Trophoblast cell (in vitro differentiated cells and primary cell): ENCODE measurements around the gene BDKRB2.

Experiments
- DNase-seq, 2 donors: peaks; one replicate each; pipeline ENCODE4 v3.0.0-alpha.2; 2016
- H2AFZ ChIP-seq: 2 replicates; pipeline ENCODE4 v1.6.1; 2013; ENCODE audit warnings: low read length, moderate library complexity, mild to moderate bottlenecking; ENCODE audit not compliant: insufficient read depth, poor library complexity
- H2AK5ac ChIP-seq: 2 replicates; pipeline ENCODE4 v1.6.1; 2013; ENCODE audit warnings: mild to moderate bottlenecking, low read length
- H2BK120ac ChIP-seq: 2 replicates; pipeline ENCODE4 v1.6.1; 2013; ENCODE audit warnings: low read length, mild to moderate bottlenecking, moderate library complexity; ENCODE audit not compliant: insufficient read depth, poor library complexity
- H2BK12ac ChIP-seq: 2 replicates; pipeline ENCODE4 v1.6.1; 2013; ENCODE audit warnings: mild to moderate bottlenecking, low read length, moderate library complexity
- H2BK5ac ChIP-seq: 2 replicates; pipeline ENCODE4 v1.6.1; 2013; ENCODE audit warnings: low read length, low read depth, moderate library complexity, mild to moderate bottlenecking; ENCODE audit not compliant: poor library complexity
- H3K14ac ChIP-seq: 2 replicates; pipeline ENCODE4 v1.6.1; 2013; ENCODE audit warnings: mild to moderate bottlenecking, low read length
- H3K18ac ChIP-seq: 2 replicates; pipeline ENCODE4 v1.6.1; 2013; ENCODE audit warnings: mild to moderate bottlenecking, low read length
- H3K23ac ChIP-seq: 2 replicates; pipeline ENCODE4 v1.6.1; 2013; ENCODE audit warnings: low read length
- H3K27ac ChIP-seq: 2 replicates; pipeline ENCODE4 v1.5.1; 2013; ENCODE audit warnings: low read depth, mild to moderate bottlenecking, inconsistent platforms, low read length, moderate library complexity
- H3K27me3 ChIP-seq: 2 replicates; pipeline ENCODE4 v1.6.1; 2013; ENCODE audit warnings: inconsistent platforms, mild to moderate bottlenecking, low read length, moderate library complexity; ENCODE audit not compliant: insufficient read depth
- H3K36me3 ChIP-seq, 2 experiments: 1 replicate in 1 of 2; 2 replicates in 1 of 2; pipeline ENCODE4 v1.6.1; 2013; ENCODE audit warnings: low read length in 2 of 2, mild to moderate bottlenecking in 2 of 2, moderate library complexity in 1 of 2; ENCODE audit not compliant: insufficient read depth in 2 of 2, control insufficient read depth in 1 of 2
- H3K4ac ChIP-seq: 2 replicates; pipeline ENCODE4 v1.6.1; 2013; ENCODE audit warnings: low read depth, mild to moderate bottlenecking, low read length, moderate library complexity
- H3K4me1 ChIP-seq, 2 experiments: 1 replicate in 1 of 2; 2 replicates in 1 of 2; pipeline ENCODE4 v1.6.1; 2013; ENCODE audit warnings: low read length in 2 of 2, mild to moderate bottlenecking in 2 of 2, moderate library complexity in 1 of 2; ENCODE audit not compliant: insufficient read depth in 2 of 2, control insufficient read depth in 1 of 2
- H3K4me2 ChIP-seq: 2 replicates; pipeline ENCODE4 v1.6.1; 2013; ENCODE audit warnings: inconsistent platforms, mild to moderate bottlenecking, low read length, moderate library complexity
- H3K4me3 ChIP-seq: 2 replicates; pipeline ENCODE4 v1.5.1; 2013; ENCODE audit warnings: mild to moderate bottlenecking, low read depth, low read length, inconsistent platforms
- H3K79me1 ChIP-seq: one replicate; pipeline ENCODE4 v1.6.1; 2013; ENCODE audit warnings: low read length
- H3K79me2 ChIP-seq: 2 replicates; pipeline ENCODE4 v1.6.1; 2013; ENCODE audit warnings: low read length, mild to moderate bottlenecking; ENCODE audit not compliant: control insufficient read depth, insufficient read depth, poor library complexity
- H3K9ac ChIP-seq: 2 replicates; pipeline ENCODE4 v1.6.1; 2013; ENCODE audit warnings: mild to moderate bottlenecking, low read length
- H3K9me3 ChIP-seq: 2 replicates; pipeline ENCODE4 v1.6.1; 2013; ENCODE audit warnings: low read depth, mild to moderate bottlenecking, control low read depth, inconsistent platforms, low read length; ENCODE audit not compliant: insufficient read depth
- H4K12ac ChIP-seq: 2 replicates; pipeline ENCODE4 v1.6.1; 2013; ENCODE audit warnings: low read depth, mild to moderate bottlenecking, low read length, moderate library complexity
- H4K8ac ChIP-seq: 2 replicates; pipeline ENCODE4 v1.6.1; 2013; ENCODE audit warnings: low read depth, mild to moderate bottlenecking, low read length, moderate library complexity
- H4K91ac ChIP-seq: one replicate; pipeline ENCODE4 v1.6.1; 2013; ENCODE audit warnings: low read depth, mild to moderate bottlenecking, low read length, moderate library complexity
- WGBS: extraction: QIAGEN DNeasy Blood & Tissue Kit; methylation state at CpG from one replicate; pipeline ENCODE4 v1.1.7; 2013; ENCODE audit warnings: missing lambda C conversion rate; ENCODE audit not compliant: insufficient read length, insufficient coverage; ENCODE audit errors: extremely low coverage; 5-methylcytosine and 5-hydroxymethylcytosine counted together

BDKRB2 gene

GRCh38 chr14:96255501-96256366, 51.1 kb downstream of the BDKRB2 start, which contains the start of gene BDKRB1:
TSS of gene BDKRB1 (plus strand) at chr14:96256210. CDS start at chr14:96263683, 7,473 bp downstream.
- no peaks in the 10 kb centered on the region for H3K36me3 ChIP-seq
- peak within 1 kb of the TSS; percentile 71 for H3K14ac ChIP-seq
- H2AFZ ChIP-seq, result no peak within 1 kb of the TSS
- H3K23ac ChIP-seq, result no peak within 1 kb of the TSS
- peak within 1 kb of the TSS; percentile 95 for H2BK120ac ChIP-seq
- H3K9me3 ChIP-seq, result no peaks in the 10 kb centered on the region
- H2BK12ac ChIP-seq, result peak within 1 kb of the TSS; percentile 88
- no peak within 1 kb of the TSS for H3K9ac ChIP-seq
- peak within 1 kb of the TSS; percentile 64 for H3K18ac ChIP-seq
- no peaks in the 10 kb centered on the region for H3K27me3 ChIP-seq
- H3K27ac ChIP-seq, result peak within 1 kb of the TSS; percentile 55
- peak within 1 kb of the TSS; percentile 4 for H3K4ac ChIP-seq
- no peak within 1 kb of the TSS for H4K12ac ChIP-seq
- H2BK5ac ChIP-seq, result peak within 1 kb of the TSS; percentile 94
- no peak for DNase-seq
- H3K4me1 ChIP-seq, result peaks cover 26 to 28% of the 10 kb centered on the region in 2 experiments
- no CpG with 5 or more reads among the region's 12 CpGs for WGBS
- H4K8ac ChIP-seq, result peak within 1 kb of the TSS; percentile 40
- no peak within 1 kb of the TSS for H3K4me3 ChIP-seq
- peak within 1 kb of the TSS; percentile 99 for H4K91ac ChIP-seq
- peaks cover 37% of the 10 kb centered on the region for H3K79me1 ChIP-seq
- H3K79me2 ChIP-seq, result peaks cover 11% of the 10 kb centered on the region
- H3K4me2 ChIP-seq, result no peak within 1 kb of the TSS
- peak within 1 kb of the TSS; percentile 71 for H2AK5ac ChIP-seq

GRCh38 chr14:96256407-96256806, 51.8 kb downstream of the BDKRB2 start:
- H3K4me2 ChIP-seq, result no peak overlapping the region
- H3K9me3 ChIP-seq, result no peaks in the 10 kb centered on the region
- H4K8ac ChIP-seq, result no peak overlapping the region
- no peak overlapping the region for H3K27ac ChIP-seq
- H3K23ac ChIP-seq, result no peak overlapping the region
- H3K27me3 ChIP-seq, result no peaks in the 10 kb centered on the region
- no peak overlapping the region for H4K12ac ChIP-seq
- no peak for DNase-seq
- H3K4me3 ChIP-seq, result no peak overlapping the region
- H3K9ac ChIP-seq, result no peak overlapping the region
- H3K36me3 ChIP-seq, result no peaks in the 10 kb centered on the region
- H2AFZ ChIP-seq, result no peak overlapping the region
- no peak overlapping the region for H2BK12ac ChIP-seq
- H3K14ac ChIP-seq, result no peak overlapping the region
- no CpG with 5 or more reads among the region's 4 CpGs for WGBS
- no peak overlapping the region for H3K18ac ChIP-seq
- peaks cover 11% of the 10 kb centered on the region for H3K79me2 ChIP-seq
- peaks cover 35% of the 10 kb centered on the region for H3K79me1 ChIP-seq
- H3K4me1 ChIP-seq, result peaks cover 26 to 28% of the 10 kb centered on the region in 2 experiments
- no peak overlapping the region for H2BK120ac ChIP-seq
- no peak overlapping the region for H2AK5ac ChIP-seq
- H3K4ac ChIP-seq, result no peak overlapping the region
- no peak overlapping the region for H4K91ac ChIP-seq
- no peak overlapping the region for H2BK5ac ChIP-seq

- Histone ChIP-seq H3K36me3 (no peaks in the 10 kb centered on the region), H3K79me1 (peaks cover 30% of the 10 kb centered on the region), H3K79me2 (peaks cover 9% of the 10 kb centered on the region), H2AFZ (no peak overlapping the region), H3K4ac (no peak overlapping the region), H4K12ac (no peak overlapping the region), H2BK120ac (peak overlapping the region; percentile 56), H4K8ac (peak overlapping the region; percentile 26), H3K9me3 (no peaks in the 10 kb centered on the region), H3K27me3 (no peaks in the 10 kb centered on the region), H3K14ac (no peak overlapping the region), H3K27ac (no peak overlapping the region), H3K4me3 (no peak overlapping the region), H3K18ac (no peak overlapping the region), H4K91ac (peak overlapping the region; percentile 72), H3K23ac (no peak overlapping the region), H2BK5ac (no peak overlapping the region), H2BK12ac (peak overlapping the region; percentile 81), H3K9ac (no peak overlapping the region), H3K4me1 (peaks cover 26% of the 10 kb centered on the region in 2 experiments), H2AK5ac (peak overlapping the region; percentile 71), H3K4me2 (no peak overlapping the region)
- DNase-seq, result no peak
- WGBS, result no CpG with 5 or more reads among the region's 8 CpGs
Observed at GRCh38 chr14:96257056-96257455, 52.4 kb downstream of the BDKRB2 start.

GRCh38 chr14:96257900-96258299, 53.3 kb downstream of the BDKRB2 start:
- Histone ChIP-seq H4K8ac (no peak overlapping the region), H3K4me1 (peaks cover 18 to 19% of the 10 kb centered on the region in 2 experiments), H3K79me1 (peaks cover 22% of the 10 kb centered on the region), H3K4me3 (no peak overlapping the region), H2AK5ac (no peak overlapping the region), H3K79me2 (peaks cover 3% of the 10 kb centered on the region), H3K23ac (no peak overlapping the region), H4K12ac (no peak overlapping the region), H2BK5ac (no peak overlapping the region), H2BK120ac (no peak overlapping the region), H4K91ac (no peak overlapping the region), H3K4me2 (no peak overlapping the region), H3K27ac (no peak overlapping the region), H3K4ac (no peak overlapping the region), H3K36me3 (peaks cover 0 to under 1% of the 10 kb centered on the region in 2 experiments), H2BK12ac (no peak overlapping the region), H3K9ac (no peak overlapping the region), H3K9me3 (no peaks in the 10 kb centered on the region), H2AFZ (no peak overlapping the region), H3K27me3 (no peaks in the 10 kb centered on the region), H3K14ac (no peak overlapping the region), H3K18ac (no peak overlapping the region)
- DNase-seq, result no peak
